Omental fat pad (tissue), 4 donors: Measurements from ENCODE around the gene GNA15. TPM values are rescaled to one million over a fixed set of nuclear protein-coding genes. Genes with fewer than 3 reads are reported as not detected.
A peak's percentile ranks its signal among the peaks of the same experiment; 100 is the strongest.

Experiments
- ATAC-seq: fragments of 150-250 bp; one replicate; pipeline ENCODE4 v1.9.1; 2016; ENCODE audit warnings: mild to moderate bottlenecking, moderate library complexity; ENCODE audit not compliant: low FRiP score
- DNase-seq: peaks from one replicate; pipeline ENCODE4 v3.0.0-alpha.2; 2019; ENCODE audit warnings: low spot score
- total RNA-seq, 4 donors: library from RNA; depleted of rRNA; stranded (reverse); fragments of >200 nt; gene quantifications; one replicate each; pipeline ENCODE4 v1.1.0, GENCODE V29; 2016
- TF ChIP-seq, protein P1 (sequence below), 3 donors: fragments of 450-650 bp; IDR thresholded peaks; one replicate each; pipeline ENCODE4 v1.5.1; 2016 to 2017; ENCODE audit warnings: antibody characterized with exemption in 3 of 3, mild to moderate bottlenecking in 3 of 3, moderate library complexity in 2 of 3

Gene GNA15
- total RNA-seq, 4 donors from 2014 or later, result 10.2 to 33.7 (median 10.8) TPM

DNA sequence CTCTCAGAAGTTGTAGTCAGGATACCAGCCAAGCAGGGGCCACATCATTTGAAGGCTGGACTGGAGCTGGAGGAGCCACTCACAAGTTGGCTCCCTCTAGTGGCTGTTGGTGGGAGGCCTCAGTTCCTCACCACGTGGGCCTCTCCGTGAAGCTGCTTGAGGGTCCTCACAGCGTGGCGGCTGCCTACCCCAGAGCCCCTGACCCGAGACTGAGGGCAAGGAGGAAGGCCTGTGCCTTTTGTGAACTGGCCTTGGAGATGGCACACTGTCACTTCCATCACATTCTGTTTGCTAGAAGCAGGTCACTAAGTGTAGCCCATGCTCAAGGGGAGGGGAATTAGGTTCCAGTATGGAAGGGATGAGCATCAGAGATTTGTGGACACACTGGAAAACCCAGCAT, 27.1 kb upstream of the GNA15 start:
- peak; percentile 44 for ATAC-seq
- DNase-seq, result peak; percentile 52
- TF ChIP-seq, protein P1, sequence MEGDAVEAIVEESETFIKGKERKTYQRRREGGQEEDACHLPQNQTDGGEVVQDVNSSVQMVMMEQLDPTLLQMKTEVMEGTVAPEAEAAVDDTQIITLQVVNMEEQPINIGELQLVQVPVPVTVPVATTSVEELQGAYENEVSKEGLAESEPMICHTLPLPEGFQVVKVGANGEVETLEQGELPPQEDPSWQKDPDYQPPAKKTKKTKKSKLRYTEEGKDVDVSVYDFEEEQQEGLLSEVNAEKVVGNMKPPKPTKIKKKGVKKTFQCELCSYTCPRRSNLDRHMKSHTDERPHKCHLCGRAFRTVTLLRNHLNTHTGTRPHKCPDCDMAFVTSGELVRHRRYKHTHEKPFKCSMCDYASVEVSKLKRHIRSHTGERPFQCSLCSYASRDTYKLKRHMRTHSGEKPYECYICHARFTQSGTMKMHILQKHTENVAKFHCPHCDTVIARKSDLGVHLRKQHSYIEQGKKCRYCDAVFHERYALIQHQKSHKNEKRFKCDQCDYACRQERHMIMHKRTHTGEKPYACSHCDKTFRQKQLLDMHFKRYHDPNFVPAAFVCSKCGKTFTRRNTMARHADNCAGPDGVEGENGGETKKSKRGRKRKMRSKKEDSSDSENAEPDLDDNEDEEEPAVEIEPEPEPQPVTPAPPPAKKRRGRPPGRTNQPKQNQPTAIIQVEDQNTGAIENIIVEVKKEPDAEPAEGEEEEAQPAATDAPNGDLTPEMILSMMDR (IDR thresholded peaks at IDR 0.05), result peak in 1 of 3 donors; percentile 42

DNA sequence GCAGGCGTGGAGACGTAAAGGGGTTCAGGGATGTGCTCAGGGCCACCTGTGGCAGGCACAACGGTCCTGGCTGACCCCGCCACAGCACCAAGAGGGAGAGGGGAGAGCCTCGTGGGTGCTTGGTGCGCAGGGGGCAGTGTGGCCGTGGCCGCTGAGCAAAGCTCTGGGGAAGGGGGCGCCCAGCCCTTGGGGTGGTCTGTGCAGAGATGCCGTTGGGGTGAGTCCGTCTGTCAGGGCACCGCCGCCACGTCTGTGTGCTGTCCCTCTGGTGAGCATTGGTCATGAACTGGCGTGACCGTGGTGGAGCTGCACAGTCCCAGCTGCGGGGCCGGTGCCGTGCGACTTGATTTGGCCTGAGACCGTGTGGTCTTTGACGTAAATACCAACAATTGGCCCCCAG, 26.3 kb upstream of the GNA15 start:
- ATAC-seq (no peak), DNase-seq (no peak)
- TF ChIP-seq, protein P1 (IDR thresholded peaks at IDR 0.05), result no peak

DNA sequence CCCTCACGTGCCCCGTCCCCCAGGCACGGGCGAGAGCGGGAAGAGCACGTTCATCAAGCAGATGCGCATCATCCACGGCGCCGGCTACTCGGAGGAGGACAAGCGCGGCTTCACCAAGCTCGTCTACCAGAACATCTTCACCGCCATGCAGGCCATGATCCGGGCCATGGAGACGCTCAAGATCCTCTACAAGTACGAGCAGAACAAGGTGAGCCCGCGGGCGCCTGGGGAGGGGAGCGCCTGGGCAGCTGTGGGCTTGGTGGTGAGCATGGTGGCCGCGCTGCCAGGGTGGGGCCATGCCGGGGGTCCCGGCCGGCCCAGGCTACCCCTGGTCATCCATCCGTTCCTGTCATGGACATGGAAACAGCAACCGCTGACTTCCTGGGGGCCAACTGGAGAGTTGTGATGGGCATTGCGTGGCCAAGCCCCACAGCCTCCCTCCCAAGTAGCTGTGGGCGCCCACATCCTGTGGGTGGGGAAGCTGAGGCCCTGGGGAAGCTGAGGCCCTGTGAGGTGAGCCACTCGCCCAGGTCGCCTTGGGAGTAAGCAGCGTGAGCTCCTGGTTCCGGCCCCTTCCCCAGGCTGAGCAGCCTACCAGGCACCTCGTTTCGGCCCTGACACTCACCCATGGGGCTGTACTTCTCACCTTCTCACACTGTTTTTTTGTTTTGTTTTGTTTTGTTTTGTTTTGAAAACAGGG, 25.6 kb upstream of the GNA15 start:
- DNase-seq (no peak), ATAC-seq (no peak)
- TF ChIP-seq, protein P1 (IDR thresholded peaks at IDR 0.05), result no peak

DNA sequence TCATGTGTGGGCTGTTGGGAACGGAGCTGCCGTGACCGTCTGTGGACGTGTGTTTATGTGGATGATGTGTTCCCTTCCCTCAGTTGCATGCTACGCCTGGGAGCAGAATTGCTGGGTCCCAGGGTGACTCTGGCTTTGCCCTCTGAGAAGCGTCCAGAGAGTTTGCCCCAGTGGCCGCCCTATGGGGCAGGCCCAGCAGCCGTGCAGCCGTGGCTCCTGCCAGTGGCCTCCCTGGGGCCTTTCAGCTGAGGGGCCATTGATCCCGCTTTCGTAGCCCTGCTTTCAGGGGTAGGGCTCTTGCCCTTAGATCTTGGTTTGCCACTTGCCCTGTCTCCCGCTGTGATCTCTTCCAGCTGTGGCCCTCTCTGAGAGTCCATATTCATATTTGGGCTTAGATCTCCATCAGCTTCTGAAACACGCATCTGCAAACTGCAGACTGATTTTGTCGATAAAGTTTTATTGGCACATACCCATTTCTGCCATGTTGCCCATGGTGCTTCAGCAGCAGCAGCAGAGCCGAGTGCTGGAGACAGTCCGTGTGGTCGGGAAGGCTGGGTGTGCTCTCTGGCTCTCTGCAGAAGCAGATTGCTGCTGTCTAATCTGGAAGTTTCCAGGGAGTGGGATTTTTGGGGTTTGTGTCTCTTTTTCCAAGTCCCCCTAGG, 24.1 kb upstream of the GNA15 start:
- TF ChIP-seq, protein P1 (IDR thresholded peaks at IDR 0.05), result no peak
- DNase-seq (no peak), ATAC-seq (no peak)

DNA sequence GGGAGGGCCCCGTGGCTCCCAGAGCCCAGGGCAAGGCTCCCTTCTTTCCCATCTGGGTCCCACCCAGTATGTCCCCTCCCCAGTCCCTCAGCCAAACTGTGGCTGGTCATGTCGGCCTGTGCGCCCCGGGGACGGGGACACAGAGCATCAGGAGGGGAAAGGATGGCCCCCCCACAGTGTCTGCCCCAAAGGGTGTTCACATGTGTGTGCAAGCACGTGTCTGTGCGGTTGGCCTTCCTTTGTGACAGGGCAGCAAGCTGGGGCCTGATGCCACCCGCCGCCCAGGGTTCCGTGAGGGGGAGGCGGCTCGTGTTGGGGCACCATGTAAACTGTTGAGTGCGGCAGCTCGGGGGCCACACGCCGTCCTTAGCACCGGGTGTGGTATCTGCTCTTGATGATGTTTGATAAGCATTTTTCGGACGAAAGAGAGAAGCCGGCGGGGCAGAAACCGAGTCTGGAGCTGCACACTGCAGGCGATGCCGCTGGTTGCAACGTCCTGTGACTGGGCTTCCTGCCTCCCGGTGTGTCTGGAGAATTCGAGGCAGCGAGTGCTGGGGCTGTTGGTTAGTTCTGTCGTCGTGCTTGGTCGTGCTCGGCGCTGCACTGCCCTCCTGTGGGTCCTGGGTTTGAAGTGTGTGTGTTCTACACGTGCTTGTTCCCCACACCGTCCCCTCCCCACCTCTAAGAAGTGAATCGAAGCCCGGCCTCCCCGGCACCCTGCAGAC, 23.3 kb upstream of the GNA15 start:
- no peak for ATAC-seq
- TF ChIP-seq, protein P1 (IDR thresholded peaks at IDR 0.05), result no peak

DNA sequence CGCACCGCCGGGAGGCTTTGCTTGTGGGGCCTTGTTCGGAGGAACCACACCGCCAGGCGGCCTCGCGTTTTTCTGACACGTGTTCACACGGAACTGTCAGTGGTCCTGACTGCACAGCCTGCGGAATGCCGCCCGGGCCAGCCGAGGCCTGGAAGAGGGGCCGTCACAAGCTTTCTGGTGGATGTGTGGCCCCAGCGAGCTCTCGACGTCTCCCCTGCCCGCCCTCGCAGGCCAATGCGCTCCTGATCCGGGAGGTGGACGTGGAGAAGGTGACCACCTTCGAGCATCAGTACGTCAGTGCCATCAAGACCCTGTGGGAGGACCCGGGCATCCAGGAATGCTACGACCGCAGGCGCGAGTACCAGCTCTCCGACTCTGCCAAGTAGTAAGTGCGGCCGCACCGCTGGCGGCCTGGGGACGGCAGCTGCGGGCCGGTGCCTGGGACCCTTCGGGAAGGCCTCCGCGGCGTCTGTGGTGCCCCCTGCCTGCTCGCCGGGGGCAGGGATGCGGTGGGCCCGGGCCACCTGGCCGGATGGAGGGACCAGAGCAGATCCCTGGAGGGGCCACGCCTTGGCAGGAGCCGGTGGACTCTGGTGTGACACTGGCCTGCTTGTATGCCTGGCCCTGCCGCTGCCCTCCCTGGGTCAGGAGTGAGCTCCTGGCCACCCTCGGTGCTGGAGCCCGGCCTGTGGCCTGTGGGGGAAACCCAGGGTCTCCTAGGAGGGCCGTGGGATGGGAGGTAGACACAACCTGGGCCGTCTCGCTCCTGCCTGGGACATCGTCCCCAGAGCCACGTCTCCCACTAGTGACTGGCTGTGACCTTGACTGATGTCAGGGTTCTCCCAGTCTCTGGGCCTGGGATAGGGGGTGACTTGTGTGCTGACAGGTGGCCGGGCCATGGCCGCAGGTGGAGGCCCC, 22.5 kb upstream of the GNA15 start:
- ATAC-seq (no peak), DNase-seq (no peak)
- TF ChIP-seq, protein P1 (IDR thresholded peaks at IDR 0.05), result no peak

More for the DNA sequence above, 23.3 kb upstream of the GNA15 start:
- DNase-seq, result no peak
